ENCODE results near the gene SHISA6. TPM values are rescaled to one million over a fixed set of nuclear protein-coding genes. Genes with fewer than 3 reads are reported as not detected.
A peak's percentile ranks its signal among the peaks of the same experiment; 100 is the strongest.
"Not testable (repeated sequence)": the region's sequence is repeated elsewhere in the genome, so short reads cannot be mapped to it uniquely, and the experiment has no call there.

SHISA6 gene
- total RNA-seq, 1 donor from 2014 or later: 0.56 TPM

DNA sequence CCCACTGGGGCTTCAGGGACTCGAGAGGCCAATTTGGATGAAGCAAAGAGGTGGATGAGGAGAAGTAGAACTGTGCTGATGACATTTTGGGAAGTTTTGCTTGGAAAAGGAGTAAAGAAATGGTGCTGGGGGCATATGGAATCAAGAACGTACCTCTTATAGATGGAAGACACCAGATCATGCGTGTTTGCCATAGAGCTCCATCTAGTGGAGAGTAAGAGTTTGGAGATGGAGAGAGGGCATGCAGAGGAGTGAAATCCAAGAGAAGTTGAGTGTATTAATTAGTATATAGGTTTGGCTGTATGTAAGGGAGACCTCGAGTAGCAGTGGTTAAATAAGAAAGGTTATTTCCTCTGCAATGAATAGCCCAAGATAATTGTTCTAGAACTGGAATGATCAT, 56.0 kb downstream of the SHISA6 start:
- intact Hi-C loops (cut with DNase I): no loop called here
- no peak for ATAC-seq (ENCODE audit: poor library complexity)
- DNase-seq: no peak

DNA sequence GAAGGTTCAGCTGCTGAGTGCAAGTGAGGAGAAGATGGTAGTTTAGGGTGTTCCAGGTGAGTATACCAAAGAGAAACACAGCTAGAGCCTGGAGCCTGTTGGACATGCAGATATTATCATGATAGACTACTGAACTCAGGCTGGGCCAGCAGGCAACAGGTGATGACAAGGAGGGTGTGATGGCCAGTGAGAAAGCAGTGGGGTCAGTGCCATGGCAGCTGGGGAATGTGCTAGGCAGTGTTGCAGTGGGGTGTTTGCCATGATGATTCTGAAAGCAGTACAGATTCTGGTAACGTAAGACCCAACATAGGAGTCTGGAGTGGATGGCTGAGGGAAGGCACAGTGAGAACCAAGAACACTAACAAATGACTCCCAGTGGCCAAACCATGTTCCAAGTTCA, 57.4 kb downstream of the SHISA6 start:
- no peak for DNase-seq
- ATAC-seq (ENCODE audit: poor library complexity): no peak
- intact Hi-C loops (cut with DNase I): no loop called here

DNA sequence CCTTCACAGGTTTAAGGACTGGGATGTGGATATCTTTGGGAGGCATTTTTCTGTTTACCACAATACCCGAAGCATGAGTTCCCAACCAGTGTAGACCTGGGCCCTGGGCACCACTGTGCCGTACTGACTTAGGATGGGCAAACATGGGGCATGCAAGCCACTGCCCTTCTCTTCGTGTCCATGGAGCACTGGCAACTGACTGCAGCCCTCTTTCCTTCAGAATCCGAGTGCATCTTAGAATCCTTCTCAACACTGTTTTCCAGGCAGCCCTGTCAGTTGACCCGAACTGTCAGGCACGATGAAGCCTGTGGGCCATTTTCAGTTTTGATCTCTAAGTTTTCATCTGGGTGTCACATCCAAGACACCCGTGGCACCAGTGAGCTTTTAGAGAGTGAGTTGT, 59.2 kb downstream of the SHISA6 start:
- no peak for DNase-seq
- intact Hi-C loops (cut with DNase I): no loop called here
- ATAC-seq (ENCODE audit: poor library complexity): no peak

DNA sequence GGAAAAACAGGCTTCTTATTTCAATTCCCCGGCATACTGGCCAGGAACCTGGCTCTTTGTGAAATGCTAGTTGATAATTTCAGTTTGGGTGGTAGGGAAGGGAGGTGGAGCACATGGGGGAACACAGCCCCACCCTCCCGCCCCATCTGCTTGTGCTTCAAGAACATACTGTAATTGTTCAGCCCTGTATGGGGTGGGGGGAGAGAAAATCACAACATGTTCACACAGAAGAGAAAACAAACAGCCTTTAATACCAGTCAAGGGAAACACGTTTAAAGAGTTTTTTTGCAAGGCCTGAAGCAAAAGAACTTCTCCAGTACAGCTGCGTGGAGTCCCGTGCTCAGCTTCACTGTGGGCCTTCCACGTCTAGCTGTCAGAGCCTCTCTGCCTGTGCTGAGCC, 59.7 kb downstream of the SHISA6 start:
- DNase-seq (no peak), ATAC-seq (ENCODE audit: poor library complexity) (no peak)
- intact Hi-C loops (cut with DNase I): no loop called here

DNA sequence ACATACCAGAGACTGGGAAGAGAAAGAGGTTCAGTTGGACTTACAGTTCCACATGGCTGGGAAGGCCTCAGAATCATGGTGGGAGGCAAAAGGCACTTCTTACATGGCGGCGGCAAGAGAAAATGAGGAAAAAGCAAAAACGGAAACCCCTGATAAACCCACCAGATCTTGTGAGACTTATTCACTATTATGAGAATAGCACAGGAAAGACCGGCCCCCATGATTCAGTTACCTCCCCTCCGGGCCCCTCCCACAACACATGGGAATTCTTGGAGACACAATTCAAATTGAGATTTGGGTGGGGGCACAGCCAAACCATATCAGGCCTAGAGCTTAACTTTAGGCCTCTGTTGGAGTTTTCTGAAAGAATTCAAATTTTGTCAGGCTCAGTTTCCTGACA, 60.9 kb downstream of the SHISA6 start:
- DNase-seq; intact Hi-C loops (cut with DNase I); ATAC-seq (ENCODE audit: poor library complexity): not testable (repeated sequence)

DNA sequence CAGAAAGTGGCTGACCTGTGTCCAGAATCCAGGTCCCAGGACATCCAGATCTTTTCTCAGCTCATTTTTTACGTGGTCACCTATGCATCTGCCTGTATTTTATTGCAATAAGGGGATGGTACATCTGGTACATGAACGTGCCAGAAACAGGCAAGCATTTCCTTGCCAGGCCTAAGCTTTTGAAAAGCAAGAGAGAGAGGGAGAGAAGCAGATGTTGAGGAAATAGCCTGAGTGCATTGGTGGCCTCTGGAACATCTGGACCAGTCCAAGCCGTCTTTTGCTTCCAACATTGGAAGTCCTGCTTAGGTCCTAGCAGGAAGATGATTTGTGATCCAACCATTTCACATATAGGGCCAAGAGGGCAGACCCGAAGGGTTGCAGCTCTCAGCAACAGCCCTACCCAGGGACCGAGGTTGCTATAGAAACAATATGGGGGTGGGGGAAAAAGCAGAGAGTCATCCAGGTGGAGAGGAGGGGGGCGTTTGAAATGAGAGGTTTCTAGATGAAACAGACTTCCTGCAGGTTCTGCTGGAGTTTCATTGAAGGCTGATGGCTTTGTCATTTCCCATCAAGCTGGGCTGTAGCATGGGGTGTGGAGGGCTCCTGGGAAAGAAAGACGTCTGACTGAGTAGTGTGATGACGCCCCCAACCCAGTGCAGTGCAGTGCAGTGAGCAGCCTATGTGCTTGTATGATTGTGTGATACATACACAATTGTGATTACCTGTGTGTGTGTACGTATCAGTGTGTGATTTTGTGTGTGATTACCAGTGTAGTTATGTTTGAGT, 61.6 kb downstream of the SHISA6 start:
- intact Hi-C loops (cut with DNase I): no loop called here
- ATAC-seq (ENCODE audit: poor library complexity): no peak
- no peak for DNase-seq

DNA sequence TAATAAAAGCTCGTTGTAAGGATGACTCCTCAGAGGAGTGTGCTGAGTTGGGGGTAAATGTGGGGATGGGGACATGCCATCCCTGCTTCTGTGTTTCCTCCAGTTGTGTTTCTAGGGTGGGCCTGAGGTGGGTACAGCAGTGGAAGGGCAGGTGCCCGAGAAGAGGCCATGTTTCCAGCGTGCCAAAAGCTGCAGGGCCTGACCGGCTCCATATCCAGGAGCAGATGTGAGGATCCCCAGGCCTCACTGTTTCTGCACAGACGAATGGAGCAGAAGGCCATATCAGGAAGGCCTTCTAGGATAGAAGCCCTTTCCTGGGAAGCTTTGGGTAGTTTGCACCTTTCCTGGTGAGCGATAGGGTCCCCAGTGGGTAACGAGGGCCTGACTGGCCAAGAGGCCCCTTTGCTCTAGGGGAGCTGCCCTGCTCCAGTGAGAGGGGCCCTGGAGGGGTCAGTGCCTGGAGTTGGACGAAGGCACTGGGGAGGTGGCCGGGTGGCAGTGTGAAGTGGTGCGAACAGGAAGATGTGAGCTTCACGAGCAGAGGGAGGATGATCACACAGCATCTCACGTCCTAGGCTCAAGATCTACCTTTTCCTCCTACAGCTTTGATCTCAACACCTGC, 62.9 kb downstream of the SHISA6 start:
- intact Hi-C loops (cut with DNase I): no loop called here
- no peak for ATAC-seq (ENCODE audit: poor library complexity)

DNA sequence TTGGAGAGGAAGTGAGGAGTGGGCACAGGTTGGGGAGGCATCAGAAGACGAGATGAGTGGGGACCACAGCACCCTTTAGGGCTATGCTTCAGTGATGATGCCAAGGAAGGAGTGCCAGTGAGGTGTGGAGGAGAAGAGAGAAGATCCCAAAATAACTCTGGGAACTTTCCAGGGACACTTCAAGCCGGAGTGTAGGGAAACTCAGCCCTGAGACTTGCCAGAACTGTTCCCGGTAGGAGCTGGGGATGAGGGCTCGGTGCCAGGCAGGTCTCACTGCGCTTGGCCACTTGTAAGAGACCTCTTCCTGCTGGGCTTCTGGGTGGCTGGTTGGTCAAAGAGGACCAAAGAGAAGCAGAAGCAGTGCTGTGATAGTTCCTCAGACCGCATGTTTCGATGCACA, 63.6 kb downstream of the SHISA6 start:
- intact Hi-C loops (cut with DNase I): no loop called here
- no peak for DNase-seq
- peak; percentile 31 for ATAC-seq (ENCODE audit: poor library complexity)

More for the DNA sequence above, 62.9 kb downstream of the SHISA6 start:
- no peak for DNase-seq

DNA sequence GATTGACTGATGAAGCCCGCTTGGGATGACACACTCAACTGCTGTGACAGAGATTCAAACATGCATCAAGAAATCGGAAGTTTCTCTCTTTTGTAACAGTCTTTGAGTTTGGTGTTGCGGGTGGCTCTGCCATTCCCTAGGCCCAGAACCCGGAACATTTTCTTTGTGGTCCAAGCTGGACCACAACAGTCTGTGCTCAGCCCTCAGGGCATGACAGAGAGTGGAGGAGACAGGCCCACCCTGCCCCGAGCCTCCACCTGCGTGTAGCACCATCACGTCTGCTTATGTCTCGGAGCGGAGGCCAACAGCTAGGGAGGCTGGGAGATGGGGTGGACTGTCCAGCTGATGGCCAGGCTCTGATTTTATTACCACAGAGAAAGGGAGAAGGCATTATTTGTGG, 64.5 kb downstream of the SHISA6 start:
- ATAC-seq (ENCODE audit: poor library complexity): no peak
- intact Hi-C loops (cut with DNase I): no loop called here
- DNase-seq: no peak

DNA sequence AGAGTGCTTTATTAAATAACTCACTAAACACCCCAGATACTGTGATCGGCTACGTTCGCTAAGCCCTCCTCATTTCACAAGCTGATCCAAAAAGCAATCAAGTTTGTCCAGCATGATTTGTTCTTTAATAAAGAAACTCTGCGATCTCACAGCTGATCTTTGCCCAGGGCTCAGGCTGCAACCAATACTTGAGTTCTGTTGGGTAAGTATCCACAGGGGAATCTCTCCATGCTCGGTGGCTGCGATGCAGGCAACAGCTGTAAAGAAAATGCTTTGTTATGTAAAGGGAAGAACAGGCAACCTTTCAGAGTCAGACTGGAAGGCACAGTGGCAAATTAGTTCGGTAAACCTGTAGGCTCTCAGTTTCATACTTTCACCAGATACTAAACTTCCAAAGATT, 67.5 kb downstream of the SHISA6 start:
- intact Hi-C loops (cut with DNase I): no loop called here
- DNase-seq (no peak), ATAC-seq (ENCODE audit: poor library complexity) (no peak)

DNA sequence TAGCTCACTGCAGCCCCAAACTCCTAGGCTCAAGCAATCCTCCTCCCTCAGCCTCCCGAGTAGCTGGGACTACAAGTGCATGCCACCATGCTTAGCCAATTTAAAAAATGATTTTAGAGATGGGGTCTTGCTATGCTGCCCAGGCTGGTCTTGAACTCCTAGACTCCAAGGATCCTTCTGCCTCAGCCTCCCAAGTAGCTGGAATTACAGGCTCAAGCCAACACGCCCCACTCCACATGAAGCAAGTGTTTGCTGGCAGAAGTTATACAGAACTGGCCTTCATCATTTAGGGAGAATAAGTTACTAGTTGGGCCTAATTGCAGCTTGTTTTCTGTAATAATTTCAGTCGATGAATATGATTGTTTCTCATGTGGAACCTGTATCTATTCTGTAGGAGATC, 68.0 kb downstream of the SHISA6 start:
- intact Hi-C loops (cut with DNase I): no loop called here
- no peak for ATAC-seq (ENCODE audit: poor library complexity)
- no peak for DNase-seq

DNA sequence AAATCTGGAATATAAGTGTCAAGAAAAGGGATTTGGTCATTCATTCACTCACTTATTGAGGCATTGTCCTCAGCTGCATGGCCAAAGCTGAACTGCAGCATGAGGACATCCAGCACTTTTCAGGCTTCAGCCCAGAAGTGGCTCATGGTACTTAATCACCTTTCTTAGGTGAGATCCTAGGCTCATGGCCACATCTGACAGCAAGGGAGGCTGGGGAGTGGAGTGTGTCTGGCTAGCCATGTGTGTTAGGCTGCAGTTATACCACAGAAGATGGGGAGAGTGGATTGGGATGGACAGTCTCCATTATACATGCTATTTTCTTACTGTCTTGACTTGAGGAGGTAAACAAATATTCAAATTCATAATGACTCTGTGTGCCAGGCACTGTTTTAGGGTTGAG, 68.8 kb downstream of the SHISA6 start:
- intact Hi-C loops (cut with DNase I): no loop called here

DNA sequence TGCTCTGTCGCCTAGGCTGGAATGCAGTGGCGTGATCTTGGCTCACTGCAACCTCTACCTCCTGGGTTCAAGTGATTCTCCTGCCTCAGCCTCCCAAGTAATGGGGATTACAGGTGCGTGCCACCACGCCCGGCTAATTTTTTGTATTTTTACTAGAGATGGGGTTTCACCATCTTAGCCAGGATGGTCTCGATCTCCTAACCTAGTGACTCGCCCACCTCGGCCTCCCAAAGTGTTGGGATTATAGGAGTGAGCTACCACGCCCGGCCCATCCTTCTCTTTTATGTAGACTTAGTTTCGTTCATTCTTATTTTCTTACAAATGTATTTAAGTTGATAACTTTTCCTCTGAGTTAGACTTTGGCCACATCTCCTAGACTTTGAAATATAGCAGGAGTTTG, 75.4 kb downstream of the SHISA6 start:
- intact Hi-C loops (cut with DNase I); DNase-seq; ATAC-seq (ENCODE audit: poor library complexity): not testable (repeated sequence)

More for the DNA sequence above, 68.8 kb downstream of the SHISA6 start:
- no peak for ATAC-seq (ENCODE audit: poor library complexity)
- no peak for DNase-seq

DNA sequence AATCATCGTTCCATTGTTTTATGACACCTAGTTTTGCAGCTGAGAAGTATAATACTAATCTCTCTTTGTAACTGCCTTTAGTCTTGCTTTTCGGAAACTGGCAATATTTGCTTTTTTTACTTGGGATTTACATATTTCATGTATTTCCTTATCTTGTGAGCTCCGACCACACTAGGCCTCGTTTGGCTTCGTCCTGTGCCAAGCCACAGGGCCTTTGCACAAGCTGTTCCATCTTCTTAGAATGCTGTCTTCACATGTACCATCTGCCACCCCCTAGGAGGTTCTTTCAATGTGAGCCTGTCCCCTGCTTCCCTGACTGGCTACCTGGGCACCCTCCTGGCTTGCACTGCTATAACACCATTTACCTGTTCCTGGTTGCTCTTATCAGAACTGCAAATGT, 77.2 kb downstream of the SHISA6 start:
- intact Hi-C loops (cut with DNase I): no loop called here
- ATAC-seq (ENCODE audit: poor library complexity) (no peak), DNase-seq (no peak)

DNA sequence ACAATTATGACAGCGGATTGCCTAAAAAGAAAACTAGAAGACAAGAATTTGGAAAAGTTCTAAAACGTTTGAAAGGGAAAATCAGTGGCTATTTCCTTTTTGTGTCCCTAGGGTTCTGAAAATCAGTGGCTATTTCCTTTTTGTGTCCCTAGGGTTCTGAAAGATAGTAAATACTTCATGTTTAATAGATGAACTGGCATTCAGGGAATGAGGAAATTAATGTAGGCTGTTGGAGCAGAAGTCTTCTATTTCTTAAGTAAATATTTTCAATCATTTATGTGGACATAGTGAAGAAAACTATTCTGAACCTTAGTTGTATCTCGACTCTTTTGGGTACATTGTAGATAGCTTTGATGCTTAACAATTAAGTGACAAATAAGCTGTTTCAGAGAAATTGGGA, 78.9 kb downstream of the SHISA6 start:
- intact Hi-C loops (cut with DNase I): no loop called here
- ATAC-seq (ENCODE audit: poor library complexity) (no peak), DNase-seq (no peak)

DNA sequence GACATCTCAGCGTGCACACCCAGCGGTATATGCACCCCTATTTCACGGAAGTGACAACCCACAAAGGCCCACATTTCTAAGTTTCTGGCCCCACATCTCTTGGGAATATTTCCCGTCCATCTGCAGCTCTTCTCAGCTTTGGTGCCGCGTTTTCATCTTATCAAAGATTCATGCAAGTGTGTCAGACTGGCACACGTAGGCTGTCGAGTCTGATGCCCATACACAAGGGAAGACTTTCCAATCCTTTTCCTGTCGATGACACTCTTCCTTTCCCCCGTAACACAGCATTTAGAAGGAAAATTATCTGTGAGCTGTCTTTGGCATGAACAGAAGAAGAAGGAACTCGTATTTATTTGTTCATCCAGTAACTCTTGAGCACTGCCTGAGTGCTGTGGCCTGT, 83.0 kb downstream of the SHISA6 start:
- DNase-seq (no peak), ATAC-seq (ENCODE audit: poor library complexity) (no peak)
- intact Hi-C loops (cut with DNase I): no loop called here

DNA sequence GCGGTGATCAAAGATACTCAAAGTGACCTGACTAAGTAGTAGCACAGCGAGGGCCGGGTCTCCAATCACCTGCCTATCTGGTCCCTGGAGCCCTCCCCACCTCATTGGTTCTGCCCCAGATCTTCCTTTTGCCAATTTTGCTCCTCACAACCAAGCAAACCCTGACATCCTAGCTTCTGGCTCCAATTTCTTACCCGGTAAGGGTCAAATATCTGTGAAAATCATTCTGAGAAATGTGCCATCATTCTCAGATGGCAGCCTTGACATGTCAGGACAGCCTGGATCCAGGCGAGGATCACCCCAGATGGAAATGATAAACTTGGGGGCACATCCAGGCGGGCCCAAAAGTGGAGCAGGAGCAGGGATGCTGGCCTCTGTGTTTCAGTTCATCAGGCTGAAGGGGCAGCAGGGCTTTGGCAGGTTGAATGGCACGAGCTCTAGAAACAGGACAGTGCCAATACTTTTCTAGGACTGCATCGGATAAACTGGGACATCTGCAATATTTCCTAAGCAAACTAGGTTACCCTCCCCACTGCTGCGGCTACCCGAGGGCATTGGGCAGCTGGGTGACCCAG, 83.9 kb downstream of the SHISA6 start:
- DNase-seq: no peak
- intact Hi-C loops (cut with DNase I): no loop called here
- no peak for ATAC-seq (ENCODE audit: poor library complexity)

DNA sequence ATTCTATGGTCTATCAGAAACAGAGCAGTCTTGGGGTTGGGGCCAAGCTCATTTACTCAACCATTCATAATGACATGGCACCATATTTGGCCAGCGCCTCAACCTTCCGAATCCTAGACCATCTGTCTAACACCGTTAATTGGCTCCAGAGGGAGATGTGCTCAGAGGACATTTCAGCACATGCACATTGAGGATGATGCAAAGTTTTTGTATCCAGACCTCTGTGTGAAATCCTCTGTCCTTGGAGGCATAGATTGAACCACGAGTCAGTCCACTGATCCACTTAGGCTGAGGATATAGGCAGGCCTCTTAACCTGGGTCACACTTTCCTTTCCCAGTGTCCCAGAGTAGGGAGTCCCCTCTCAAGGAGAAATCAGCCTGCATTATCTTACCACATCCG, 85.5 kb downstream of the SHISA6 start:
- ATAC-seq (ENCODE audit: poor library complexity): no peak
- intact Hi-C loops (cut with DNase I): no loop called here

DNA sequence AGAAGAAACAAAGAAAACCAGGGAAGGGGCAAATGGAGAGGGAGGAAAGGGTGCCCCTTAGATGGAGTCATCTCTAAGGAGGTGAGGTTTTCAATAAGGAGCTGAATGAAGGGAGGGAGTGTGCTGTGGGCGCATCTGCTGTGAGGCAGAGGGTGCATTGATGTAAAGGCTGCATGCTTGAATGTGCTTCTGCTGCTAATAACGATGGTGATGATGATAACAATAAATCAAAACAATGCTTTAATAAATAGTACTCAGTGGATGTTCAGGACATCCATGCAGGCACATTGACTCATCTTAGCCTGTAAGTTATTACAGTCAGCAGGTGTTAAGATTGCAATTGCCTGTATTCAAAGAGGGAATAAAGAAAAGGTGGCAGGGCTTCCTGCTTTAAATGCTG, 87.8 kb downstream of the SHISA6 start:
- ATAC-seq (ENCODE audit: poor library complexity) (no peak), DNase-seq (no peak)
- intact Hi-C loops (cut with DNase I): no loop called here

More for the DNA sequence above, 85.5 kb downstream of the SHISA6 start:
- DNase-seq: no peak

DNA sequence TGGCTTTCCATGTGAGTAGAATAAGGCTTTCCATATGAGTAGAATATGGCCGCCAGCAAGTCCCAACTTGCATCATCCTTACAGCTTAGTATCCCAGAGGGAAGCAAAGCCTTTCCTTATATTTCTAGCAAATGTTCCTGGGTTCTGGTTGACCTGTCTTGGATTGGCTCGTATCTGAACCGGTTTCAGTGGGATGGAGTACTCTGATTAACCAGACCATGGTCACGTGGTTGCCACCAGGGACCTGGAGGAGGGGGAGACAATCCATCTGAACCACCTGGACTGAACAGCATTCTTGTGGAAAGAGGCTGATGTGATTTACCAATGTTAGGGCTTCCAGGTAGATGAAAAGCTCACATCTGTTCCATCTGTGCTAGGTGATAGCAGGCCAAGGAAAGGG, 89.0 kb downstream of the SHISA6 start:
- no peak for ATAC-seq (ENCODE audit: poor library complexity)
- DNase-seq: no peak
- intact Hi-C loops (cut with DNase I): no loop called here

Data from Right ventricle myocardium superior (tissue), 1 donor.